Neural cell (in vitro differentiated cells): ENCODE data around the gene KIF18B. TPM values are rescaled to one million over a fixed set of nuclear protein-coding genes. Genes with fewer than 3 reads are reported as not detected.

ENCODE experiments used
- H2AFZ ChIP-seq: fragments of 200-600, 300-800 bp; sonication (generic), shearing (Covaris generic); 2 replicates; pipeline ENCODE4 v1.6.0; 2014; ENCODE audit warnings: low read depth, mild to moderate bottlenecking, antibody characterized with exemption, low read length, moderate library complexity
- H3F3A ChIP-seq: fragments of 200-600 bp; shearing (Covaris generic); 2 replicates; pipeline ENCODE4 v1.6.1; 2016; ENCODE audit warnings: mild to moderate bottlenecking, moderate library complexity, mixed read lengths, antibody characterized with exemption, low read length; ENCODE audit not compliant: insufficient read depth, poor library complexity, severe bottlenecking
- H3K27ac ChIP-seq: fragments of 200-600, 300-800 bp; sonication (generic), shearing (Covaris generic); 2 replicates; pipeline ENCODE4 v1.5.1; 2014; ENCODE audit warnings: mild to moderate bottlenecking, low read length, moderate library complexity
- H3K27me3 ChIP-seq: fragments of 300-800, 200-600 bp; sonication (generic), shearing (Covaris generic); 2 replicates; pipeline ENCODE4 v1.6.0; 2014; ENCODE audit warnings: mild to moderate bottlenecking, low read depth, low read length, moderate library complexity; ENCODE audit not compliant: insufficient read depth
- H3K36me3 ChIP-seq: fragments of 300-800, 200-600 bp; sonication (generic), shearing (Covaris generic); 2 replicates; pipeline ENCODE4 v1.5.1; 2014; ENCODE audit warnings: mild to moderate bottlenecking, antibody characterized with exemption, low read length, moderate library complexity; ENCODE audit not compliant: insufficient read depth
- H3K4me2 ChIP-seq: fragments of 300-800, 200-600 bp; sonication (generic), shearing (Covaris generic); 2 replicates; pipeline ENCODE4 v1.6.0; 2014; ENCODE audit warnings: mild to moderate bottlenecking, low read length
- H3K4me3 ChIP-seq: fragments of 300-800, 200-600 bp; sonication (generic), shearing (Covaris generic); 2 replicates; pipeline ENCODE4 v1.5.1; 2014; ENCODE audit warnings: mild to moderate bottlenecking, low read length, moderate library complexity
- H3K79me2 ChIP-seq: fragments of 200-600 bp; shearing (Covaris generic); replicated peaks from 2 replicates; pipeline ENCODE4 v1.6.0; 2014; ENCODE audit warnings: mild to moderate bottlenecking, low read length, moderate library complexity; ENCODE audit not compliant: insufficient read depth
- H3K9ac ChIP-seq: fragments of 300-800, 200-600 bp; sonication (generic), shearing (Covaris generic); 2 replicates; pipeline ENCODE4 v1.6.1; 2016; ENCODE audit warnings: mild to moderate bottlenecking, low read length, mixed read lengths
- H3K9me2 ChIP-seq: fragments of 200-600 bp; shearing (Covaris generic); 2 replicates; pipeline ENCODE4 v1.6.1; 2016; ENCODE audit warnings: mild to moderate bottlenecking, low read length, mixed read lengths; ENCODE audit not compliant: insufficient read depth
- H3K9me3 ChIP-seq: fragments of 200-600, 300-800 bp; sonication (generic), shearing (Covaris generic); 2 replicates; pipeline ENCODE4 v1.6.1; 2016; ENCODE audit warnings: mild to moderate bottlenecking, mixed run types, low read length, moderate library complexity, mixed read lengths
- H4K20me1 ChIP-seq: fragments of 200-600 bp; shearing (Covaris generic); 2 replicates; pipeline ENCODE4 v1.6.1; 2016; ENCODE audit warnings: mild to moderate bottlenecking, mixed run types; ENCODE audit not compliant: insufficient read depth
- EP300 ChIP-seq: fragments of 450-650 bp; conservative IDR thresholded peaks from 2 replicates; pipeline ENCODE4 v1.6.1; 2014; ENCODE audit warnings: antibody characterized with exemption, mild to moderate bottlenecking, moderate library complexity; ENCODE audit not compliant: poor library complexity, severe bottlenecking
- EZH2 ChIP-seq: fragments of 200-600, 300-800 bp; shearing (Covaris generic), sonication (generic); IDR thresholded peaks from 2 replicates; pipeline ENCODE4 v1.6.1; 2014; ENCODE audit warnings: antibody characterized with exemption, low read length, borderline replicate concordance, mild to moderate bottlenecking; ENCODE audit not compliant: insufficient read depth, poor library complexity, severe bottlenecking
- MXI1 ChIP-seq: fragments of 450-650 bp; conservative IDR thresholded peaks from 2 replicates; pipeline ENCODE4 v1.6.1; 2014; ENCODE audit warnings: antibody characterized with exemption, mild to moderate bottlenecking; ENCODE audit not compliant: poor library complexity, severe bottlenecking
- POLR2AphosphoS5 ChIP-seq: IDR thresholded peaks from 2 replicates; pipeline ENCODE4 v1.6.1; 2012
- RAD21 ChIP-seq: fragments of 450-650 bp; conservative IDR thresholded peaks from 2 replicates; pipeline ENCODE4 v1.6.1; 2014; ENCODE audit warnings: antibody characterized with exemption, mild to moderate bottlenecking, moderate library complexity
- REST ChIP-seq: IDR thresholded peaks from 2 replicates; pipeline ENCODE4 v1.6.1; 2012; ENCODE audit warnings: borderline replicate concordance
- SMC3 ChIP-seq: fragments of 450-650 bp; conservative IDR thresholded peaks from 2 replicates; pipeline ENCODE4 v1.6.1; 2014; ENCODE audit warnings: antibody characterized with exemption, mild to moderate bottlenecking, moderate library complexity; ENCODE audit not compliant: poor library complexity
- TAF1 ChIP-seq: IDR thresholded peaks from 2 replicates; pipeline ENCODE4 v1.6.1; 2012; ENCODE audit warnings: low read depth
- polyA plus RNA-seq: library from polyadenylated mRNA; depleted of rRNA; stranded (reverse); fragments of >200 nt; gene quantifications from 2 replicates; pipeline ENCODE4 v1.2.3, GENCODE V29; 2014
- TF ChIP-seq, protein P1 (sequence below): fragments of 450-650 bp; IDR thresholded peaks from 2 replicates; pipeline ENCODE4 v1.5.1; 2014; ENCODE audit warnings: antibody characterized with exemption, mild to moderate bottlenecking, moderate library complexity; ENCODE audit not compliant: poor library complexity, severe bottlenecking

KIF18B gene
- polyA plus RNA-seq, 1 donor from 2014 or later, result 0.10 TPM

DNA sequence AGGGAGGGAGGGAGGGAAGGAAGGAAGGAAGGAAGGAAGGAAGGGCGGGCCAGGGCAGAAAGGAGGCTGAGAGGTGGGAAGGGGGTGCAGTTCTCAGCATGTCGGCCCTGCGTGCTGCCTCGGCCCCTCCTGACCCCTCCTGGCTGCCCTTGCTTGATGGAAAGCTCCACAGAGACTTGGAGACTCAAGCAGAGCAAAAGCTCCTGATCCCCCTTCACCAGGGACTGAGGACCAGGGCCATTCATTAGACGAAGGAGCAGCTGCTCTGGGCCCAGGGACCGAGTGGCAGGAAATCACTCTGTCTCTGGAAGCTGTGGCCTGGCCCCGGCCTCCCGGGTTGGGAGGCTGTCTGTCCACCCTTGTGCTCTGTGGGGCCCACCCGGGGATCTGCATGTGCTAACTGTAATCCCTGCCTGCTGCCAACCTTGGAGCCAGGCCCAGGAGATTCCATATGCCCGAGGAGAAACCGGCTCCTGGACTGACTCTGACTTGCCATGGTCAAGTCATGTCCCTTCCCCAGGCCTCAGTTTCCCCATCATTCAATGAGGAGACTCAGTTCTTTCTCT lies 47.9 kb upstream of the KIF18B start:
- H3F3A ChIP-seq, result no peaks in the 10 kb centered on the region
- H3K9me2 ChIP-seq, result no peaks in the 10 kb centered on the region
- H3K27me3 ChIP-seq, result no peaks in the 10 kb centered on the region
- H2AFZ ChIP-seq, result no peak overlapping the region
- no peaks in the 10 kb centered on the region for H3K9me3 ChIP-seq
- H3K79me2 ChIP-seq, result no peaks in the 10 kb centered on the region
- H3K36me3 ChIP-seq, result no peaks in the 10 kb centered on the region
- H3K4me2 ChIP-seq, result no peak overlapping the region
- no peak overlapping the region for H3K27ac ChIP-seq
- H4K20me1 ChIP-seq, result no peaks in the 10 kb centered on the region
- TF ChIP-seq, protein P1, sequence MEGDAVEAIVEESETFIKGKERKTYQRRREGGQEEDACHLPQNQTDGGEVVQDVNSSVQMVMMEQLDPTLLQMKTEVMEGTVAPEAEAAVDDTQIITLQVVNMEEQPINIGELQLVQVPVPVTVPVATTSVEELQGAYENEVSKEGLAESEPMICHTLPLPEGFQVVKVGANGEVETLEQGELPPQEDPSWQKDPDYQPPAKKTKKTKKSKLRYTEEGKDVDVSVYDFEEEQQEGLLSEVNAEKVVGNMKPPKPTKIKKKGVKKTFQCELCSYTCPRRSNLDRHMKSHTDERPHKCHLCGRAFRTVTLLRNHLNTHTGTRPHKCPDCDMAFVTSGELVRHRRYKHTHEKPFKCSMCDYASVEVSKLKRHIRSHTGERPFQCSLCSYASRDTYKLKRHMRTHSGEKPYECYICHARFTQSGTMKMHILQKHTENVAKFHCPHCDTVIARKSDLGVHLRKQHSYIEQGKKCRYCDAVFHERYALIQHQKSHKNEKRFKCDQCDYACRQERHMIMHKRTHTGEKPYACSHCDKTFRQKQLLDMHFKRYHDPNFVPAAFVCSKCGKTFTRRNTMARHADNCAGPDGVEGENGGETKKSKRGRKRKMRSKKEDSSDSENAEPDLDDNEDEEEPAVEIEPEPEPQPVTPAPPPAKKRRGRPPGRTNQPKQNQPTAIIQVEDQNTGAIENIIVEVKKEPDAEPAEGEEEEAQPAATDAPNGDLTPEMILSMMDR, result no peak
- no peak for TF ChIP-seq SMC3
- no peak for TF ChIP-seq REST
- no peak for TF ChIP-seq EP300
- no peak for TF ChIP-seq RAD21
- no peak for TF ChIP-seq POLR2AphosphoS5
- TF ChIP-seq EZH2, result no peak
- no peak for TF ChIP-seq TAF1
- TF ChIP-seq MXI1, result no peak
- H3K4me3 ChIP-seq, result no peak overlapping the region
- H3K9ac ChIP-seq, result no peak overlapping the region

DNA sequence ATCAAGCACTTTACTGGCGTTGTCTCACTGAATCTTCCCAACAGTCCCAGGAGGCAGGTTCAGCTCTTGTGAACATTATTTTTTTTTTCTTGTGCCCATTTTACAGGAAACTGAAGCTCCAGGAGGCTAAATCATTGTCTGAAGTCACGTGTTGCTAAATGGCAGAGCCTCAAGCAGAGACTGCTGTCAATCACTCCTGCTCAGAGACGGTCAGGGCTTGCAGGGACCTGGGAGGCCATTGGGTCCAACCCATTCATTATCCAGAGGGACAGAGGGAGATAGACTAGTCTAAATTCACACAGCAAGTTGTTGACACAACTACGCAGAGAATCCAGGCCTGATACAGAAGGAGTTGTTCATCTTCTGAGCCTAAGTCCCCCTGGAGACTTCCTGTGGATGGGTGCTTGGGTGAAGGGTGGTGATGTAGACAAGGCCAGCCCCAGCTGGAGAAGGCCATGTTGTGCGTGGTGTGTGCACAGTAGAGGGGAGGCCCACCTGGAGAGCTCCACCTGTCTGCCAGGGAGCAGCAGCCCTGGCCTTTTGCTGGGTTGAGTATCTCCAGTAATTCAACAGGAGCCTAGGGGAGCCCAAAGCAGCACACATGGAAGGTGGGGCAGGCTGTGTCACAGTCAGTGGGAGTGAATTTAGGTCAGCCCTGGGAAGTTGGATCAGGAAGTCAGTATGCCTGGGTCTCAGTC lies 44.8 kb upstream of the KIF18B start:
- Histone ChIP-seq H3K36me3 (no peaks in the 10 kb centered on the region), H3K9me2 (no peaks in the 10 kb centered on the region), H3K79me2 (no peaks in the 10 kb centered on the region), H3K4me3 (no peak overlapping the region), H4K20me1 (no peaks in the 10 kb centered on the region), H3K27ac (no peak overlapping the region), H3K9me3 (no peaks in the 10 kb centered on the region), H3F3A (no peaks in the 10 kb centered on the region), H3K9ac (no peak overlapping the region), H3K27me3 (no peaks in the 10 kb centered on the region), H3K4me2 (no peak overlapping the region), H2AFZ (no peak overlapping the region)
- no peak for TF ChIP-seq RAD21
- TF ChIP-seq EZH2, result no peak
- TF ChIP-seq, protein P1, result no peak
- no peak for TF ChIP-seq REST
- no peak for TF ChIP-seq POLR2AphosphoS5
- no peak for TF ChIP-seq TAF1
- no peak for TF ChIP-seq MXI1
- TF ChIP-seq SMC3, result no peak
- no peak for TF ChIP-seq EP300
